ENCODE results near the gene ARHGAP19. TPM values are rescaled to one million over a fixed set of nuclear protein-coding genes. Genes with fewer than 3 reads are reported as not detected.

Gene ARHGAP19
- total and polyA plus RNA-seq, 9 of the 15 experiments (the other 6 are each of a cell fraction or from before 2014, with no cell fraction given) = 14.8 to 49.5 (median 26.8) TPM

DNA sequence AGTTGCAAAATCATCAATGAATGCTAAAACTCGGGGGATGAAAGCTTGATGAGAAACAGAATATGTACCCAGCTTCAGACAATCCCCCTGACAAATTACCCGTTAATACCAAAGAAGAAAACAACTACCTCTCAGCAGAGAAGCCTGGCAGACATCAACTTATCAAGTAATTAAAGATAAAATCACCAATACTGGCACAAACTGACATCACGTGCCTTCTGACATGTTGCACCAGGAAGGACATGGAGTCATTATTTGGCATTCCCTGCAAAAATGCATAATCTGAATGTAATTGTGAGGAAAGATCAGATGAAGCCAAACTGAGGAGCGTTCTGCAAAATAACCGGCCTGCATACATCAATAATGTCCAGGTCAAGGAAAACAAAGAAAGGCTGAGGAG, 114.4 kb downstream of the ARHGAP19 start (continued):
- TF ChIP-seq, protein P1, sequence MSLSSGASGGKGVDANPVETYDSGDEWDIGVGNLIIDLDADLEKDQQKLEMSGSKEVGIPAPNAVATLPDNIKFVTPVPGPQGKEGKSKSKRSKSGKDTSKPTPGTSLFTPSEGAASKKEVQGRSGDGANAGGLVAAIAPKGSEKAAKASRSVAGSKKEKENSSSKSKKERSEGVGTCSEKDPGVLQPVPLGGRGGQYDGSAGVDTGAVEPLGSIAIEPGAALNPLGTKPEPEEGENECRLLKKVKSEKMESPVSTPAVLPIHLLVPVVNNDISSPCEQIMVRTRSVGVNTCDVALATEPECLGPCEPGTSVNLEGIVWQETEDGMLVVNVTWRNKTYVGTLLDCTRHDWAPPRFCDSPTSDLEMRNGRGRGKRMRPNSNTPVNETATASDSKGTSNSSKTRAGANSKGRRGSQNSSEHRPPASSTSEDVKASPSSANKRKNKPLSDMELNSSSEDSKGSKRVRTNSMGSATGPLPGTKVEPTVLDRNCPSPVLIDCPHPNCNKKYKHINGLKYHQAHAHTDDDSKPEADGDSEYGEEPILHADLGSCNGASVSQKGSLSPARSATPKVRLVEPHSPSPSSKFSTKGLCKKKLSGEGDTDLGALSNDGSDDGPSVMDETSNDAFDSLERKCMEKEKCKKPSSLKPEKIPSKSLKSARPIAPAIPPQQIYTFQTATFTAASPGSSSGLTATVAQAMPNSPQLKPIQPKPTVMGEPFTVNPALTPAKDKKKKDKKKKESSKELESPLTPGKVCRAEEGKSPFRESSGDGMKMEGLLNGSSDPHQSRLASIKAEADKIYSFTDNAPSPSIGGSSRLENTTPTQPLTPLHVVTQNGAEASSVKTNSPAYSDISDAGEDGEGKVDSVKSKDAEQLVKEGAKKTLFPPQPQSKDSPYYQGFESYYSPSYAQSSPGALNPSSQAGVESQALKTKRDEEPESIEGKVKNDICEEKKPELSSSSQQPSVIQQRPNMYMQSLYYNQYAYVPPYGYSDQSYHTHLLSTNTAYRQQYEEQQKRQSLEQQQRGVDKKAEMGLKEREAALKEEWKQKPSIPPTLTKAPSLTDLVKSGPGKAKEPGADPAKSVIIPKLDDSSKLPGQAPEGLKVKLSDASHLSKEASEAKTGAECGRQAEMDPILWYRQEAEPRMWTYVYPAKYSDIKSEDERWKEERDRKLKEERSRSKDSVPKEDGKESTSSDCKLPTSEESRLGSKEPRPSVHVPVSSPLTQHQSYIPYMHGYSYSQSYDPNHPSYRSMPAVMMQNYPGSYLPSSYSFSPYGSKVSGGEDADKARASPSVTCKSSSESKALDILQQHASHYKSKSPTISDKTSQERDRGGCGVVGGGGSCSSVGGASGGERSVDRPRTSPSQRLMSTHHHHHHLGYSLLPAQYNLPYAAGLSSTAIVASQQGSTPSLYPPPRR (CRISPR knock-in tag; IDR thresholded peaks at IDR 0.05; ENCODE audit: borderline replicate concordance) = no peak
- TF ChIP-seq MTF1 (CRISPR knock-in tag; IDR thresholded peaks at IDR 0.05; ENCODE audit: borderline replicate concordance) (no peak), SRF (CRISPR knock-in tag; IDR thresholded peaks at IDR 0.05) (no peak), JUNB (CRISPR knock-in tag; conservative IDR thresholded peaks at IDR 0.05) (no peak), ZNF75A (CRISPR knock-in tag; IDR thresholded peaks at IDR 0.05) (no peak), CAMTA2 (CRISPR knock-in tag; conservative IDR thresholded peaks at IDR 0.05) (no peak), ZZZ3 (IDR thresholded peaks at IDR 0.05) (no peak), BRCA1 (IDR thresholded peaks at IDR 0.05) (no peak), BRCA1 (CRISPR knock-in tag; IDR thresholded peaks at IDR 0.05) (no peak)
- TF ChIP-seq, protein P2, sequence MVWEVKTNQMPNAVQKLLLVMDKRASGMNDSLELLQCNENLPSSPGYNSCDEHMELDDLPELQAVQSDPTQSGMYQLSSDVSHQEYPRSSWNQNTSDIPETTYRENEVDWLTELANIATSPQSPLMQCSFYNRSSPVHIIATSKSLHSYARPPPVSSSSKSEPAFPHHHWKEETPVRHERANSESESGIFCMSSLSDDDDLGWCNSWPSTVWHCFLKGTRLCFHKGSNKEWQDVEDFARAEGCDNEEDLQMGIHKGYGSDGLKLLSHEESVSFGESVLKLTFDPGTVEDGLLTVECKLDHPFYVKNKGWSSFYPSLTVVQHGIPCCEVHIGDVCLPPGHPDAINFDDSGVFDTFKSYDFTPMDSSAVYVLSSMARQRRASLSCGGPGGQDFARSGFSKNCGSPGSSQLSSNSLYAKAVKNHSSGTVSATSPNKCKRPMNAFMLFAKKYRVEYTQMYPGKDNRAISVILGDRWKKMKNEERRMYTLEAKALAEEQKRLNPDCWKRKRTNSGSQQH (CRISPR knock-in tag; IDR thresholded peaks at IDR 0.05) = no peak

Measured in K562 (cell line).